Tibial nerve (tissue), 3 donors: ENCODE results near the gene SENP1.

Experiments
- POLR2A ChIP-seq, 2 donors: fragments of 450-650 bp; IDR thresholded peaks; one replicate each; pipeline ENCODE4 v1.6.1; 2017; ENCODE audit warnings: antibody characterized with exemption in 2 of 2, mild to moderate bottlenecking in 2 of 2, moderate library complexity in 2 of 2
- TF ChIP-seq, protein P1 (sequence below), 5 experiments: fragments of 200-600 bp in 3 of 5; fragments of 450-650 bp in 2 of 5; sonication (generic) in 3 of 5; IDR thresholded peaks; one replicate each; pipeline ENCODE4 v1.5.1; 2016 to 2019; ENCODE audit warnings: antibody characterized with exemption in 5 of 5, mild to moderate bottlenecking in 3 of 5, moderate library complexity in 2 of 5

DNA sequence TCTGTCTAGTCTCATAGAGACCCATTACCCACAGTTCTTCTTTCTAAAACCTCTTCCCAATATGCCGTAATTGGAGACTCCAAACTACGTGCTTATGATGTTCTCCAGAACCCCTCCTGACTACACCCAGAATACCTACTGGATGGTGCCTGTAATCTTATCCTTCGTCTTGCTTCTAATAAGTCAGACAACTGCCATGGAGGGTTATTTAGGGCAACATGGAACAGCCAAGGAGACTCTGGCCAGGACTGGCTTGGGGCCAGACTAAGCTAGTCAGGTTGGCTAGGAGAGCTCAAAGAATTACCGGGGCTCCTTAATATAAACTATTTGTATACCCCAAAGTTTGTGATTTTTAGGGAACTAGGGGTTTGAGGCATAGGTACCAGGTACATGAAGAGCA, 20.1 kb upstream of the SENP1 start:
- TF ChIP-seq POLR2A (IDR thresholded peaks at IDR 0.05), result no peak
- TF ChIP-seq, protein P1, sequence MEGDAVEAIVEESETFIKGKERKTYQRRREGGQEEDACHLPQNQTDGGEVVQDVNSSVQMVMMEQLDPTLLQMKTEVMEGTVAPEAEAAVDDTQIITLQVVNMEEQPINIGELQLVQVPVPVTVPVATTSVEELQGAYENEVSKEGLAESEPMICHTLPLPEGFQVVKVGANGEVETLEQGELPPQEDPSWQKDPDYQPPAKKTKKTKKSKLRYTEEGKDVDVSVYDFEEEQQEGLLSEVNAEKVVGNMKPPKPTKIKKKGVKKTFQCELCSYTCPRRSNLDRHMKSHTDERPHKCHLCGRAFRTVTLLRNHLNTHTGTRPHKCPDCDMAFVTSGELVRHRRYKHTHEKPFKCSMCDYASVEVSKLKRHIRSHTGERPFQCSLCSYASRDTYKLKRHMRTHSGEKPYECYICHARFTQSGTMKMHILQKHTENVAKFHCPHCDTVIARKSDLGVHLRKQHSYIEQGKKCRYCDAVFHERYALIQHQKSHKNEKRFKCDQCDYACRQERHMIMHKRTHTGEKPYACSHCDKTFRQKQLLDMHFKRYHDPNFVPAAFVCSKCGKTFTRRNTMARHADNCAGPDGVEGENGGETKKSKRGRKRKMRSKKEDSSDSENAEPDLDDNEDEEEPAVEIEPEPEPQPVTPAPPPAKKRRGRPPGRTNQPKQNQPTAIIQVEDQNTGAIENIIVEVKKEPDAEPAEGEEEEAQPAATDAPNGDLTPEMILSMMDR (IDR thresholded peaks at IDR 0.05), result no peak
